K562 (cell line): ENCODE results near the gene PYGO2. TPM values are rescaled to one million over a fixed set of nuclear protein-coding genes. Genes with fewer than 3 reads are reported as not detected.

ENCODE experiments used
- HNRNPUL1 ChIP-seq: fragments of 200-400 bp; formaldehyde crosslinking; IDR thresholded peaks from 2 replicates; pipeline ENCODE4 v1.6.1; 2017; ENCODE audit warnings: low read length
- LEF1 ChIP-seq: fragments of 450-650 bp; IDR thresholded peaks from 2 replicates; pipeline ENCODE4 v1.6.1; 2016; ENCODE audit warnings: mild to moderate bottlenecking
- MAX ChIP-seq: sonication (generic); formaldehyde crosslinking; IDR thresholded peaks from 2 replicates; pipeline ENCODE4 v1.9.0; 2022; ENCODE audit warnings: mild to moderate bottlenecking, missing genetic modification reagents
- MTA2 ChIP-seq: fragments of 450-650 bp; IDR thresholded peaks from 2 replicates; pipeline ENCODE4 v1.6.1; 2016; ENCODE audit warnings: low read depth
- NFE2 ChIP-seq: IDR thresholded peaks from 2 replicates; pipeline ENCODE4 v1.6.1; 2014; ENCODE audit warnings: antibody characterized with exemption, low read depth
- NRF1 ChIP-seq, 2 experiments: fragments of 450-650 bp; IDR thresholded peaks in 1 of 2; conservative IDR thresholded peaks in 1 of 2; 2 replicates each; pipeline ENCODE4 v1.6.1; 2014; ENCODE audit warnings: mild to moderate bottlenecking in 2 of 2
- REST ChIP-seq, 2 experiments: fragments of 450-650 bp; formaldehyde crosslinking in 1 of 2; IDR thresholded peaks; 2 replicates each; pipeline versions ENCODE4 v1.4.0 to v1.6.1; 2014 to 2020; ENCODE audit warnings: mild to moderate bottlenecking in 2 of 2, borderline replicate concordance in 1 of 2, low read depth in 1 of 2
- ZBTB11 ChIP-seq, 3 experiments: fragments of 200-800 bp in 1 of 3; fragments of 250-450 bp in 1 of 3; fragments of 450-650 bp in 1 of 3; sonication (Bioruptor Pico) in 1 of 3; sonication (Bioruptor generic) in 1 of 3; formaldehyde crosslinking in 1 of 3; IDR thresholded peaks; 2 replicates each; pipeline versions ENCODE4 v1.6.1 to v1.8.0; 2016 to 2022; ENCODE audit warnings: mild to moderate bottlenecking in 2 of 3, missing genetic modification characterization in 2 of 3, missing compliant biosample characterization in 1 of 3, moderate library complexity in 1 of 3
- ZNF592 ChIP-seq: fragments of 450-650 bp; IDR thresholded peaks from 2 replicates; pipeline ENCODE4 v1.6.1; 2017; ENCODE audit warnings: antibody characterized with exemption, mild to moderate bottlenecking
- polyA plus RNA-seq, 8 experiments: library from polyadenylated mRNA; depleted of rRNA in 4 of 8; stranded (reverse) in 5 of 8; unstranded in 3 of 8; fragments of >200 nt; fragmentation: Nextera tagmentation in 2 of 8; fragmentation: Illumina TruSeq in 1 of 8; extraction: Ambion mirVana in 2 of 8; extraction: Trizol in 1 of 8; gene quantifications; 2 replicates each; pipeline versions ENCODE4 v1.2.1 to v1.2.3, GENCODE V29; 2011 to 2014; ENCODE audit warnings: inconsistent platforms in 1 of 8, missing spikeins in 1 of 8
- total RNA-seq, 7 experiments: library from RNA; depleted of rRNA in 6 of 7; stranded (reverse); fragments of >200 nt in 6 of 7; fragmentation: Illumina TruSeq in 2 of 7; extraction: Trizol in 2 of 7; gene quantifications; 2 replicates each; pipeline versions ENCODE4 v1.2.1 to v1.2.3, GENCODE V29; 2011 to 2021; ENCODE audit warnings: low replicate concordance in 1 of 7

The PYGO2 gene
- total and polyA plus RNA-seq, 9 of the 15 experiments (the other 6 are each of a cell fraction or from before 2014, with no cell fraction given) = 8.3 to 36.2 (median 18.2) TPM

- TF ChIP-seq REST (IDR thresholded peaks at IDR 0.05; ENCODE audit: borderline replicate concordance) (peak; percentile 56), REST (CRISPR knock-in tag; IDR thresholded peaks at IDR 0.05; ENCODE audit: low read depth) (no peak), NRF1 (conservative IDR thresholded peaks at IDR 0.05 in 1 of 2, IDR thresholded peaks at IDR 0.05 in 1 of 2) (peak; percentile 33 to 34; a peak in 1 of 4 replicates), NFE2 (peak; percentile 91), HNRNPUL1 (no peak), ZNF592 (0 out of 2 replicates have a peak, but pooled peaks have one; percentile 44), LEF1 (peak; percentile 47; the same call in 1 of the 2 replicates), MTA2 (0 out of 2 replicates have a peak, but pooled peaks have one; percentile 19), ZBTB11 (CRISPR knock-in tag; IDR thresholded peaks at IDR 0.05) (peak in 1 of 3 experiments; percentile 62; a peak in 2 of 6 replicates), MAX (CRISPR knock-in tag) (peak; percentile 34; the same call in 1 of the 2 replicates)
Observed at GRCh38 chr1:154970631-154971340, 9.2 kb upstream of the PYGO2 start, which contains the start of gene SHC1 (continued).
